Endothelial cell (in vitro differentiated cells): ENCODE measurements around the gene CDA. TPM values are rescaled to one million over a fixed set of nuclear protein-coding genes. Genes with fewer than 3 reads are reported as not detected.

Experiments
- DNase-seq: peaks from one replicate; pipeline ENCODE4 v3.0.0; 2021; ENCODE audit warnings: low spot score
- H3K27ac Mint-ChIP-seq: one replicate; pipeline ENCODE4 v1.8.0; 2021; ENCODE audit warnings: mixed read lengths, inconsistent platforms; ENCODE audit not compliant: unreplicated experiment
- H3K27me3 Mint-ChIP-seq: one replicate; pipeline ENCODE4 v1.8.0; 2021; ENCODE audit warnings: mild to moderate bottlenecking, moderate library complexity, mixed read lengths, inconsistent platforms; ENCODE audit not compliant: unreplicated experiment
- H3K36me3 Mint-ChIP-seq: one replicate; pipeline ENCODE4 v1.8.0; 2021; ENCODE audit warnings: mild to moderate bottlenecking, low read depth, mixed read lengths, inconsistent platforms; ENCODE audit not compliant: unreplicated experiment
- H3K4me1 Mint-ChIP-seq: one replicate; pipeline ENCODE4 v1.8.0; 2021; ENCODE audit warnings: mild to moderate bottlenecking, mixed read lengths, inconsistent platforms; ENCODE audit not compliant: unreplicated experiment
- H3K4me3 Mint-ChIP-seq: one replicate; pipeline ENCODE4 v1.8.0; 2021; ENCODE audit warnings: mild to moderate bottlenecking, mixed read lengths, inconsistent platforms; ENCODE audit not compliant: unreplicated experiment
- H3K9me3 Mint-ChIP-seq: one replicate; pipeline ENCODE4 v1.8.0; 2021; ENCODE audit warnings: mixed read lengths, inconsistent platforms; ENCODE audit not compliant: unreplicated experiment
- total RNA-seq: library from RNA; stranded (reverse); fragmentation: NEBNext Ultra II Directional; extraction: Animal tissue kit (Norgen Biotek cat#: 25700); gene quantifications from one replicate; pipeline ENCODE4 v1.2.1, GENCODE V29; 2021; ENCODE audit not compliant: unreplicated experiment
- TF ChIP-seq, protein P1 (sequence below): fragments of 200-600 bp; sonication (generic); IDR thresholded peaks from one replicate; pipeline ENCODE4 v1.5.0; 2021; ENCODE audit warnings: antibody characterized with exemption; ENCODE audit not compliant: unreplicated experiment

The CDA gene
- total RNA-seq, 1 donor from 2014 or later: 1.1 TPM

DNA sequence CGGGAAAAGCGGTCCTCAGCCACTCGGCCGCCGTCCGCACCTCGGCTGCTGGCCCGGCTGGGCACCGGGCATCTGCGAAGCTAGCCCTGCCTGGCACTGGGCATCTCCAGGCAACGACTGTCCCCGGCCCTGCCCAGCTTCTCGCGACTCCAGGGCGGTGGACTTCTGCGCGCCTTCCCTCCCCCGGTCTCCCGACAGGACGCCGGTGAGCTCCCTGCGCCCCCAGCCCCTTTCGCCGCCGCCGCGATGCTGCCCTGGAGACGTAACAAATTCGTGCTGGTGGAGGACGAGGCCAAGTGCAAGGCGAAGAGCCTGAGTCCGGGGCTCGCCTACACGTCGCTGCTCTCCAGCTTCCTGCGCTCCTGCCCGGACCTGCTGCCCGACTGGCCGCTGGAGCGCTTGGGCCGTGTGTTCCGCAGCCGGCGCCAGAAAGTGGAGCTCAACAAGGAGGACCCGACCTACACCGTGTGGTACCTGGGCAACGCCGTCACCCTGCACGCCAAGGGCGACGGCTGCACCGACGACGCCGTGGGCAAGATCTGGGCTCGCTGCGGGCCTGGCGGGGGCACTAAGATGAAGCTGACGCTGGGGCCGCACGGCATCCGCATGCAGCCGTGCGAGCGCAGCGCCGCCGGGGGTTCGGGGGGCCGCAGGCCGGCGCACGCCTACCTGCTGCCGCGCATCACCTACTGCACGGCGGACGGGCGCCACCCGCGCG, 36.0 kb upstream of the CDA start:
- peak; percentile 20 for DNase-seq
- Mint-ChIP-seq H3K4me3 (peak overlapping the region; percentile 15), H3K36me3 (no peaks in the 10 kb centered on the region), H3K4me1 (peaks cover 3% of the 10 kb centered on the region), H3K27me3 (peaks cover 15% of the 10 kb centered on the region), H3K9me3 (no peaks in the 10 kb centered on the region), H3K27ac (no peak overlapping the region)
- TF ChIP-seq, protein P1, sequence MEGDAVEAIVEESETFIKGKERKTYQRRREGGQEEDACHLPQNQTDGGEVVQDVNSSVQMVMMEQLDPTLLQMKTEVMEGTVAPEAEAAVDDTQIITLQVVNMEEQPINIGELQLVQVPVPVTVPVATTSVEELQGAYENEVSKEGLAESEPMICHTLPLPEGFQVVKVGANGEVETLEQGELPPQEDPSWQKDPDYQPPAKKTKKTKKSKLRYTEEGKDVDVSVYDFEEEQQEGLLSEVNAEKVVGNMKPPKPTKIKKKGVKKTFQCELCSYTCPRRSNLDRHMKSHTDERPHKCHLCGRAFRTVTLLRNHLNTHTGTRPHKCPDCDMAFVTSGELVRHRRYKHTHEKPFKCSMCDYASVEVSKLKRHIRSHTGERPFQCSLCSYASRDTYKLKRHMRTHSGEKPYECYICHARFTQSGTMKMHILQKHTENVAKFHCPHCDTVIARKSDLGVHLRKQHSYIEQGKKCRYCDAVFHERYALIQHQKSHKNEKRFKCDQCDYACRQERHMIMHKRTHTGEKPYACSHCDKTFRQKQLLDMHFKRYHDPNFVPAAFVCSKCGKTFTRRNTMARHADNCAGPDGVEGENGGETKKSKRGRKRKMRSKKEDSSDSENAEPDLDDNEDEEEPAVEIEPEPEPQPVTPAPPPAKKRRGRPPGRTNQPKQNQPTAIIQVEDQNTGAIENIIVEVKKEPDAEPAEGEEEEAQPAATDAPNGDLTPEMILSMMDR: no peak

- DNase-seq: no peak
- Mint-ChIP-seq H3K4me3 (no peak overlapping the region), H3K9me3 (no peaks in the 10 kb centered on the region), H3K4me1 (peaks cover 3% of the 10 kb centered on the region), H3K27ac (no peak overlapping the region), H3K36me3 (no peaks in the 10 kb centered on the region), H3K27me3 (peaks cover 13% of the 10 kb centered on the region)
- TF ChIP-seq, protein P1: no peak
Observed at GRCh38 chr1:20555025-20555757, 33.7 kb upstream of the CDA start.

DNA sequence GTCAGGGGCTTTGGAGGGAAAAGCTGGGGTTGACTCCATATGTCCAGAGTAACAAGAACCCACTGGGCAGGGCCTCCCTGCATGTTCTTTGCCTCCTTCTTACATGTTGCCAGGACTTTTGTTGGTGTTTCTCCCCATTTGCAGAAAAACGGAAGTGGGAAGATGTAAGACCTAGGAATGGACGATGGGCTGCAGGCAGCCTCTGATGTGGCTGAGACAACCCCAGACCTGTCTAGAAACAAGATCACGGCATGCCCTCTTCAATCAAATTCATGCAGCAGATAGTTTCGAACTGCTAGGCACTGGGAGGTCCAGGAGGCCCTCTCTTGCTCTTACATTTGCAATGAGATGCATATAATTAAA, 33.2 kb upstream of the CDA start:
- H3K4me1 Mint-ChIP-seq: peaks cover 3% of the 10 kb centered on the region
- H3K36me3 Mint-ChIP-seq: no peaks in the 10 kb centered on the region
- no peak for DNase-seq
- no peaks in the 10 kb centered on the region for H3K9me3 Mint-ChIP-seq
- H3K27ac Mint-ChIP-seq: no peak overlapping the region
- peaks cover 13% of the 10 kb centered on the region for H3K27me3 Mint-ChIP-seq
- TF ChIP-seq, protein P1: no peak
- no peak overlapping the region for H3K4me3 Mint-ChIP-seq

GRCh38 chr1:20558191-20558590, 30.7 kb upstream of the CDA start:
- peaks cover 9% of the 10 kb centered on the region for H3K4me1 Mint-ChIP-seq
- no peak overlapping the region for H3K27ac Mint-ChIP-seq
- TF ChIP-seq, protein P1: no peak
- no peak for DNase-seq
- H3K36me3 Mint-ChIP-seq: no peaks in the 10 kb centered on the region
- H3K4me3 Mint-ChIP-seq: no peak overlapping the region
- peaks cover 7% of the 10 kb centered on the region for H3K27me3 Mint-ChIP-seq
- H3K9me3 Mint-ChIP-seq: no peaks in the 10 kb centered on the region

GRCh38 chr1:20560966-20561365, 27.9 kb upstream of the CDA start:
- Mint-ChIP-seq H3K36me3 (no peaks in the 10 kb centered on the region), H3K27me3 (peaks cover 4% of the 10 kb centered on the region), H3K9me3 (no peaks in the 10 kb centered on the region), H3K4me1 (peaks cover 22% of the 10 kb centered on the region), H3K4me3 (no peak overlapping the region), H3K27ac (no peak overlapping the region)
- DNase-seq: no peak
- TF ChIP-seq, protein P1: no peak
